IMR-90 (cell line): ENCODE results near the gene EXOSC9. TPM values are rescaled to one million over a fixed set of nuclear protein-coding genes. Genes with fewer than 3 reads are reported as not detected.

Experiments
- ATAC-seq: fragments of 200-7000 bp; cut with Tn5 transposase; 2 replicates; pipeline ENCODE4 v1.9.1; 2020; ENCODE audit warnings: low read depth, mild to moderate bottlenecking, moderate library complexity
- BruUV-seq: library from RNA; stranded (reverse); fragments of 400-500 nt; replicated peaks from 2 replicates; lab custom pipeline; 2021; lab: Mats Ljungman, UMichigan
- CTCF ChIA-PET: fragments of 300-600 bp; formaldehyde crosslinking; extraction: SDS; loops from one replicate; lab custom pipeline; 2021; ENCODE audit warnings: antibody characterized with exemption; lab: Yijun Ruan, JAX
- POLR2A ChIA-PET: fragments of 300-600 bp; sonication (Branson Sonifier 250); formaldehyde crosslinking; loops from one replicate; lab custom pipeline; 2022; ENCODE audit warnings: antibody characterized with exemption; ENCODE audit not compliant: unreplicated experiment; lab: Charles Lee
- DNase-seq: peaks from one replicate; pipeline ENCODE4 v3.0.0; 2013
- H2AFZ ChIP-seq: replicated peaks from 2 replicates; pipeline ENCODE3; 2013; ENCODE audit warnings: low read length, mild to moderate bottlenecking; ENCODE audit not compliant: poor library complexity
- H2AK5ac ChIP-seq: 2 replicates; pipeline ENCODE4 v1.6.1; 2013; ENCODE audit warnings: low read depth, low read length, inconsistent platforms
- H2AK9ac ChIP-seq: replicated peaks from 2 replicates; pipeline ENCODE3; 2013; ENCODE audit warnings: mild to moderate bottlenecking, low read depth, low read length, moderate library complexity; ENCODE audit not compliant: poor library complexity
- H2BK120ac ChIP-seq: 2 replicates; pipeline ENCODE4 v1.6.1; 2013; ENCODE audit warnings: low read depth, low read length, inconsistent platforms
- H2BK15ac ChIP-seq: 3 replicates; pipeline ENCODE4 v1.6.1; 2013; ENCODE audit warnings: low read depth, low read length, inconsistent platforms
- H2BK20ac ChIP-seq: 2 replicates; pipeline ENCODE4 v1.6.1; 2013; ENCODE audit warnings: low read depth, mild to moderate bottlenecking, inconsistent platforms, low read length, moderate library complexity
- H2BK5ac ChIP-seq: 2 replicates; pipeline ENCODE4 v1.6.1; 2013; ENCODE audit warnings: mild to moderate bottlenecking, low read depth, low read length, inconsistent platforms; ENCODE audit not compliant: poor library complexity, severe bottlenecking
- H3K14ac ChIP-seq: replicated peaks from 2 replicates; pipeline ENCODE4 v1.6.1; 2013; ENCODE audit warnings: low read depth, low read length, inconsistent platforms
- H3K18ac ChIP-seq: 2 replicates; pipeline ENCODE4 v1.6.1; 2013; ENCODE audit warnings: low read depth, low read length, control low read depth
- H3K23ac ChIP-seq: 2 replicates; pipeline ENCODE4 v1.6.1; 2013; ENCODE audit warnings: low read depth, low read length, inconsistent platforms
- H3K27ac ChIP-seq: 2 replicates; pipeline ENCODE4 v1.5.1; 2013; ENCODE audit warnings: mild to moderate bottlenecking, control low read depth, low read length; ENCODE audit not compliant: insufficient read depth
- H3K27me3 ChIP-seq: 2 replicates; pipeline ENCODE4 v1.6.1; 2013; ENCODE audit warnings: low read length; ENCODE audit not compliant: control insufficient read depth, insufficient read depth
- H3K36me3 ChIP-seq: 2 replicates; pipeline ENCODE4 v1.6.1; 2013; ENCODE audit warnings: low read length, mixed read lengths; ENCODE audit not compliant: control insufficient read depth, insufficient read depth
- H3K4ac ChIP-seq: 2 replicates; pipeline ENCODE4 v1.6.1; 2013; ENCODE audit warnings: low read depth, low read length, inconsistent platforms
- H3K4me1 ChIP-seq: 2 replicates; pipeline ENCODE4 v1.6.1; 2013; ENCODE audit warnings: low read length, mixed read lengths; ENCODE audit not compliant: control insufficient read depth, insufficient read depth
- H3K4me2 ChIP-seq: 2 replicates; pipeline ENCODE4 v1.6.1; 2013; ENCODE audit warnings: low read depth, mild to moderate bottlenecking, control low read depth, low read length, moderate library complexity
- H3K4me3 ChIP-seq: 2 replicates; pipeline ENCODE4 v1.5.1; 2013; ENCODE audit warnings: low read depth, mild to moderate bottlenecking, control low read depth, low read length, moderate library complexity; ENCODE audit not compliant: insufficient read depth
- H3K56ac ChIP-seq: 2 replicates; pipeline ENCODE4 v1.6.1; 2013; ENCODE audit warnings: low read length, inconsistent platforms; ENCODE audit not compliant: insufficient read depth; ENCODE audit errors: extremely low read depth
- H3K79me1 ChIP-seq, 2 experiments: 2 replicates each; pipeline ENCODE4 v1.6.1; 2013; ENCODE audit warnings: low read length in 2 of 2, inconsistent platforms in 1 of 2, low read depth in 1 of 2
- H3K9ac ChIP-seq: 2 replicates; pipeline ENCODE4 v1.6.1; 2013; ENCODE audit warnings: low read depth, low read length, control low read depth
- H3K9me1 ChIP-seq: 2 replicates; pipeline ENCODE4 v1.6.1; 2013; ENCODE audit warnings: low read length, inconsistent platforms; ENCODE audit not compliant: insufficient read depth
- H3K9me3 ChIP-seq: 2 replicates; pipeline ENCODE4 v1.6.1; 2013; ENCODE audit warnings: low read length; ENCODE audit not compliant: control insufficient read depth, insufficient read depth
- H4K20me1 ChIP-seq: 2 replicates; pipeline ENCODE4 v1.6.1; 2013; ENCODE audit warnings: low read length, inconsistent platforms; ENCODE audit not compliant: insufficient read depth
- H4K5ac ChIP-seq: 2 replicates; pipeline ENCODE4 v1.6.1; 2013; ENCODE audit warnings: mild to moderate bottlenecking, low read depth, low read length, control low read depth
- H4K8ac ChIP-seq, 2 experiments: 2 replicates each; pipeline ENCODE4 v1.6.1; 2013; ENCODE audit warnings: low read depth in 2 of 2, low read length in 2 of 2, control low read depth in 1 of 2, inconsistent platforms in 1 of 2
- H4K91ac ChIP-seq: 2 replicates; pipeline ENCODE4 v1.6.1; 2013; ENCODE audit warnings: low read depth, low read length, inconsistent platforms; ENCODE audit not compliant: insufficient read depth
- CHD1 ChIP-seq: IDR thresholded peaks from 2 replicates; pipeline ENCODE4 v1.6.1; 2012; ENCODE audit warnings: low read depth, low read length, improper control_type of control experiment
- MAFK ChIP-seq: IDR thresholded peaks from 2 replicates; pipeline ENCODE4 v1.6.1; 2012; ENCODE audit warnings: low read depth, low read length, improper control_type of control experiment
- WGBS, 2 experiments: methylation state at CpG; one replicate each; pipeline versions ENCODE4 v1.1.5 to v1.1.7; 2013; ENCODE audit warnings: missing lambda C conversion rate in 2 of 2; ENCODE audit not compliant: insufficient read length in 1 of 2; ENCODE audit errors: extremely low coverage in 2 of 2; 5-methylcytosine and 5-hydroxymethylcytosine counted together
- dilution Hi-C: fragments of 300-500 bp; cut with HindIII; formaldehyde crosslinking; loops from one replicate; pipeline ENCODE4 v1.14.3; 2018; ENCODE audit warnings: low sequenced_read_pairs; ENCODE audit not compliant: unreplicated experiment
- in situ Hi-C: fragments of 300-500 bp; cut with MboI; formaldehyde crosslinking; loops from 3 replicates; pipeline ENCODE4 v1.14.3; 2019; ENCODE audit warnings: low sequenced_read_pairs, inconsistent platforms, mixed read lengths
- intact Hi-C: fragments of 100-400 bp; cut with micrococcal nuclease; formaldehyde crosslinking; loops from 2 replicates; pipeline ENCODE4 v1.10.0; 2022
- polyA plus RNA-seq, 3 experiments: library from polyadenylated mRNA; depleted of rRNA; stranded (reverse); fragments of >200 nt; gene quantifications; 2 replicates each; pipeline ENCODE4 v1.2.3, GENCODE V29; 2012; ENCODE audit warnings: low replicate concordance in 1 of 3
- total RNA-seq: library from RNA; depleted of rRNA; stranded (reverse); fragments of >200 nt; gene quantifications from 2 replicates; pipeline ENCODE4 v1.2.3, GENCODE V29; 2012

EXOSC9 gene
- total and polyA plus RNA-seq, 2 of the 4 experiments (the other 2 are of a cell fraction), result 34.7 to 47.5 TPM

DNA sequence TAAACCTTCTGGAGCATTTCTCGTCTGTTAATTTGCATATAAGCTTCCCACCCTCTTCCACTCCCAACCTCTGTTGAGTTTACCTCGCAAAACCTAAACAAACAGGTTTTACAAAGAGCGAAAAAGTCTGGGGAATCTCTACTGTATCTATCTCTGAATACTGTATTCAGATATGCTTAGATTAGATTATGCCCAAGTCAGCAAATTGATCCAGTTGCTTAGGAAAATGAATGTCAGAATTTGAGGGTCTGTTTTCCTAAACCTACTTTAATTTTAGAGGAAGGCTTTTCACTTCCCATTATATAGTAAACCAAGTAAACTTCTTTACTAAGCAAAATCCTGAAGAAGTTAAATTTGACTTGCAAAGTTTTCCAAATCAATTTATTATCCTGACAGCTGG lies 15.9 kb downstream of the EXOSC9 start:
- no peak overlapping the region for H3K4ac ChIP-seq
- H3K9me1 ChIP-seq, result no peaks in the 10 kb centered on the region
- no peak overlapping the region for H2BK120ac ChIP-seq
- H3K18ac ChIP-seq, result no peak overlapping the region
- ChIA-PET CTCF (no interaction called here), POLR2A (no interaction called here)
- no peak overlapping the region for H4K8ac ChIP-seq
- WGBS, 2 experiments, result no CpG with 5 or more reads among the region's 3 CpGs
- TF ChIP-seq CHD1, result no peak
- TF ChIP-seq MAFK, result peak; percentile 67
- H3K56ac ChIP-seq, result no peak overlapping the region; the same call in 1 of the 2 replicates
- no peak overlapping the region for H3K14ac ChIP-seq
- no peak overlapping the region for H2BK5ac ChIP-seq
- no peak overlapping the region for H3K27ac ChIP-seq
- H2AFZ ChIP-seq, result no peak overlapping the region
- H3K9me3 ChIP-seq, result no peaks in the 10 kb centered on the region
- no peak overlapping the region for H2AK5ac ChIP-seq
- DNase-seq (no peak), ATAC-seq (no peak)
- H4K5ac ChIP-seq, result peak overlapping the region; percentile 60; the same call in 1 of the 2 replicates
- no peak overlapping the region for H2BK20ac ChIP-seq
- no peak overlapping the region for H3K9ac ChIP-seq
- dilution Hi-C loops, result loop anchor here (10.0 kb wide), 1 partner anchor 152 kb away; no protein-coding TSS in a partner anchor
- H3K23ac ChIP-seq, result no peak overlapping the region
- no peaks in the 10 kb centered on the region for H3K27me3 ChIP-seq
- H4K20me1 ChIP-seq, result no peaks in the 10 kb centered on the region
- intact Hi-C loops, result loop anchor here (5.0 kb wide), 1 partner anchor 50 kb away; the partner anchor contains the start of gene SMIM43
- peaks cover 9% of the 10 kb centered on the region for H3K36me3 ChIP-seq
- no peak overlapping the region for H2BK15ac ChIP-seq
- BruUV-seq, result TSS peak; percentile 70
- peaks cover 16 to 27% of the 10 kb centered on the region in 2 experiments for H3K79me1 ChIP-seq
- H3K4me1 ChIP-seq, result peaks cover 4% of the 10 kb centered on the region
- no peak overlapping the region for H3K4me2 ChIP-seq
- H4K91ac ChIP-seq, result no peak overlapping the region
- H3K4me3 ChIP-seq, result no peak overlapping the region
- no peak overlapping the region for H2AK9ac ChIP-seq
- in situ Hi-C loops, result no loop called here
